Astrocyte (in vitro differentiated cells and primary cell): ENCODE results near the gene MRTFB. TPM values are rescaled to one million over a fixed set of nuclear protein-coding genes. Genes with fewer than 3 reads are reported as not detected.

Source experiments
- DNase-seq: peaks from one replicate; pipeline ENCODE4 v3.0.0-alpha.2; 2010; ENCODE audit warnings: low read depth
- FAIRE-seq: peaks from 2 replicates; lab custom pipeline; 2011; peaks lifted over from hg19 to GRCh38; lab: Jason Lieb, UNC
- H2AFZ ChIP-seq: 2 replicates; pipeline ENCODE4 v1.6.0; 2012; ENCODE audit warnings: low read depth, low read length, inconsistent platforms
- H3K27ac ChIP-seq: 2 replicates; pipeline ENCODE4 v1.5.1; 2011; ENCODE audit warnings: low read depth, low read length, inconsistent platforms
- H3K27me3 ChIP-seq: 2 replicates; pipeline ENCODE4 v1.6.0; 2011; ENCODE audit warnings: low read length, inconsistent platforms; ENCODE audit not compliant: insufficient read depth
- H3K36me3 ChIP-seq: 2 replicates; pipeline ENCODE4 v1.5.1; 2011; ENCODE audit warnings: low read length, inconsistent platforms; ENCODE audit not compliant: insufficient read depth
- H3K4me1 ChIP-seq: 2 replicates; pipeline ENCODE4 v1.5.1; 2011; ENCODE audit warnings: low read length, inconsistent platforms; ENCODE audit not compliant: insufficient read depth
- H3K4me2 ChIP-seq: 2 replicates; pipeline ENCODE4 v1.6.0; 2012; ENCODE audit warnings: low read length, inconsistent platforms
- H3K4me3 ChIP-seq: 2 replicates; pipeline ENCODE4 v1.5.1; 2011; ENCODE audit warnings: low read depth, mild to moderate bottlenecking, low read length, inconsistent platforms; ENCODE audit not compliant: insufficient read depth
- H3K79me2 ChIP-seq: 2 replicates; pipeline ENCODE4 v1.6.0; 2012; ENCODE audit warnings: mild to moderate bottlenecking, low read length, inconsistent platforms; ENCODE audit not compliant: insufficient read depth
- H3K9ac ChIP-seq: 2 replicates; pipeline ENCODE4 v1.6.0; 2012; ENCODE audit warnings: mild to moderate bottlenecking, low read length, inconsistent platforms
- H3K9me3 ChIP-seq: 2 replicates; pipeline ENCODE4 v1.5.1; 2012; ENCODE audit warnings: low read depth, mild to moderate bottlenecking, low read length, inconsistent platforms; ENCODE audit not compliant: insufficient read depth
- H4K20me1 ChIP-seq: 2 replicates; pipeline ENCODE4 v1.6.0; 2012; ENCODE audit warnings: low read length, inconsistent platforms; ENCODE audit not compliant: insufficient read depth
- H3K27ac Mint-ChIP-seq: one replicate; pipeline ENCODE4 v1.8.0; 2021; ENCODE audit warnings: mild to moderate bottlenecking, mixed read lengths; ENCODE audit not compliant: unreplicated experiment
- H3K27me3 Mint-ChIP-seq: one replicate; pipeline ENCODE4 v1.8.0; 2021; ENCODE audit warnings: low read depth, mixed read lengths; ENCODE audit not compliant: unreplicated experiment
- H3K36me3 Mint-ChIP-seq: one replicate; pipeline ENCODE4 v1.8.0; 2021; ENCODE audit warnings: low read depth, mixed read lengths; ENCODE audit not compliant: unreplicated experiment
- H3K4me1 Mint-ChIP-seq: one replicate; pipeline ENCODE4 v1.8.0; 2021; ENCODE audit warnings: low read depth, mixed read lengths; ENCODE audit not compliant: unreplicated experiment
- H3K4me3 Mint-ChIP-seq: one replicate; pipeline ENCODE4 v1.8.0; 2021; ENCODE audit warnings: mild to moderate bottlenecking, moderate library complexity, mixed read lengths; ENCODE audit not compliant: unreplicated experiment
- H3K9me3 Mint-ChIP-seq: one replicate; pipeline ENCODE4 v1.8.0; 2021; ENCODE audit warnings: mild to moderate bottlenecking, mixed read lengths; ENCODE audit not compliant: unreplicated experiment
- EZH2 ChIP-seq: IDR thresholded peaks from 2 replicates; pipeline ENCODE4 v1.6.1; 2012; ENCODE audit warnings: mild to moderate bottlenecking, low read length, inconsistent platforms; ENCODE audit not compliant: insufficient read depth
- total RNA-seq: library from RNA; stranded (reverse); gene quantifications from 2 replicates; pipeline ENCODE4 v1.2.1, GENCODE V29; 2021
- TF ChIP-seq, protein P1 (sequence below): IDR thresholded peaks from 2 replicates; pipeline ENCODE4 v1.5.1; 2011; ENCODE audit warnings: low read depth, mild to moderate bottlenecking, inconsistent platforms, low read length, moderate library complexity; ENCODE audit not compliant: insufficient read depth

Gene MRTFB
- total RNA-seq, 1 donor from 2014 or later = 32.5 TPM

DNA sequence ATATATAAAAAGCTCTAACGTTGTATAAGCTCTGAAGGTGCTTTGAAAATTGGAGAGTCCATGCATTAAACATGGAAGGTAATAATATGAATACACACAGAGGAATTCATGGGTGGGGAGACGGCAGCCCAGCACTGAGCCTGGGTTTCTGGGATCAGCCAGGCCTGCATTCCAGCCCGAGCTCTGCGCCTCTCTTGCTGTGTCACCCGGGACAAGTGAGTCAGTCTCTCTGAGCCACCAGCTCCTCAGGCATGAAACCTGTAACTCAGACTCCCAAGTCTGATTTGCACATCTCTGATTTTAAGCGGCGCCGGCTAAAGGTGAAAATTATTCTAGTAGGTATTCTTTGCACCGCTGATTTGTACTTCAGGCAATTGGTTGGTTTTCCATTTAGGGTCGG is 238.8 kb downstream of the MRTFB start:
- no peaks in the 10 kb centered on the region for H3K9me3 Mint-ChIP-seq
- Histone ChIP-seq H3K27me3 (no peaks in the 10 kb centered on the region), H2AFZ (no peak overlapping the region), H3K36me3 (no peaks in the 10 kb centered on the region), H3K79me2 (peaks cover 77% of the 10 kb centered on the region), H3K4me2 (peak overlapping the region; percentile 62), H3K27ac (peak overlapping the region; percentile 2), H3K4me3 (no peak overlapping the region), H3K9ac (peak overlapping the region; percentile 10), H4K20me1 (peaks cover 82% of the 10 kb centered on the region), H3K9me3 (no peaks in the 10 kb centered on the region), H3K4me1 (peaks cover 14% of the 10 kb centered on the region)
- no peaks in the 10 kb centered on the region for H3K27me3 Mint-ChIP-seq
- H3K27ac Mint-ChIP-seq = peak overlapping the region; percentile 77
- TF ChIP-seq EZH2 = no peak
- TF ChIP-seq, protein P1, sequence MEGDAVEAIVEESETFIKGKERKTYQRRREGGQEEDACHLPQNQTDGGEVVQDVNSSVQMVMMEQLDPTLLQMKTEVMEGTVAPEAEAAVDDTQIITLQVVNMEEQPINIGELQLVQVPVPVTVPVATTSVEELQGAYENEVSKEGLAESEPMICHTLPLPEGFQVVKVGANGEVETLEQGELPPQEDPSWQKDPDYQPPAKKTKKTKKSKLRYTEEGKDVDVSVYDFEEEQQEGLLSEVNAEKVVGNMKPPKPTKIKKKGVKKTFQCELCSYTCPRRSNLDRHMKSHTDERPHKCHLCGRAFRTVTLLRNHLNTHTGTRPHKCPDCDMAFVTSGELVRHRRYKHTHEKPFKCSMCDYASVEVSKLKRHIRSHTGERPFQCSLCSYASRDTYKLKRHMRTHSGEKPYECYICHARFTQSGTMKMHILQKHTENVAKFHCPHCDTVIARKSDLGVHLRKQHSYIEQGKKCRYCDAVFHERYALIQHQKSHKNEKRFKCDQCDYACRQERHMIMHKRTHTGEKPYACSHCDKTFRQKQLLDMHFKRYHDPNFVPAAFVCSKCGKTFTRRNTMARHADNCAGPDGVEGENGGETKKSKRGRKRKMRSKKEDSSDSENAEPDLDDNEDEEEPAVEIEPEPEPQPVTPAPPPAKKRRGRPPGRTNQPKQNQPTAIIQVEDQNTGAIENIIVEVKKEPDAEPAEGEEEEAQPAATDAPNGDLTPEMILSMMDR = no peak
- peaks cover 60% of the 10 kb centered on the region for H3K4me1 Mint-ChIP-seq
- peak overlapping the region; percentile 22 for H3K4me3 Mint-ChIP-seq
- FAIRE-seq = no peak
- H3K36me3 Mint-ChIP-seq = peaks cover 7% of the 10 kb centered on the region
- peak; percentile 67 for DNase-seq

DNA sequence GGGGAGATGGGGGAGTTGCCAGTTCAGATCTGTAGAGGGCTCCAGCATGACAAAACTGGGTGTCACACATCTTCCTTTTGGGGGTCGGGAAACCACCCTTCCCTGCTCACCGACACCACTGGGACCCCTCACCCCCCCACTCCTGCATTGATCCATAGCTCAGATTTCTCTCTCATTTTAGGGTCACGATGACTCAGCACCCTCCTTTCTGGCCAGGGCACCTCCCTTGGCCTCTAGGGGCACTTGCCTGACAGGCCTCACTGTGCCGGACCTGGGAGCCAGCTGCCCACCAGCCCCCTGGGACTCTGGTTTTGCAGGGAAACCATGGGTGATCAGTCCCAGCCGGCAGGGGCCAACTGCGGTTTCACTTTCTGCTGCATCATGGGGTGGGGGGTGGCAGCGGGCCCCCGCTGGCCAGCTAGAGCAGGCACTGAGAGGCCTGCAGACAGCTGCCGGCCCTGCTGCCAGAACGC is 239.4 kb downstream of the MRTFB start:
- Histone ChIP-seq H3K4me3 (no peak overlapping the region), H2AFZ (no peak overlapping the region), H4K20me1 (peaks cover 78% of the 10 kb centered on the region), H3K4me1 (peaks cover 14% of the 10 kb centered on the region), H3K79me2 (peaks cover 72% of the 10 kb centered on the region), H3K9me3 (no peaks in the 10 kb centered on the region), H3K27me3 (no peaks in the 10 kb centered on the region), H3K4me2 (peak overlapping the region; percentile 62), H3K27ac (no peak overlapping the region), H3K36me3 (no peaks in the 10 kb centered on the region), H3K9ac (no peak overlapping the region)
- H3K36me3 Mint-ChIP-seq = peaks cover 7% of the 10 kb centered on the region
- no peaks in the 10 kb centered on the region for H3K27me3 Mint-ChIP-seq
- DNase-seq (no peak), FAIRE-seq (no peak)
- no peak overlapping the region for H3K4me3 Mint-ChIP-seq
- peak overlapping the region; percentile 28 for H3K27ac Mint-ChIP-seq
- H3K9me3 Mint-ChIP-seq = no peaks in the 10 kb centered on the region
- H3K4me1 Mint-ChIP-seq = peaks cover 54% of the 10 kb centered on the region
- no peak for TF ChIP-seq EZH2
- TF ChIP-seq, protein P1 = no peak

DNA sequence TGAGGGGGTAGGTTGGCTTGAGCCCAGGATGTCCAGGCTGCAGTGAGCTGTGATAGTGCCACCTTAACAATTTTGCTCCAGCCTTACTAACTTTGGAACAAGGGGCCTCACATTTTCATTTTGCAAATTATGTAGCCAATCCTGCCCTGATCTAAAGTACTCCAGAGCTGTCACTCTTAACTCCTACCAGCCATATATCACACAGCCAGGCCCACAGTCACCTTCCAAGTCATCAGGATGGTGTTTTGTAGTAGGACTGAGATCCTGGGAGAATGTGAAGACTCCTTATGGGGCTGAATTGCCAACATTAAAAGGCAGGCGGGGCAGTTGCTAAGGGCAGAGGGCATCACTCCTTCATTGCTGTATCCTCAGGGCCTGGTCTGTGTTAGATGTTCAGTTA is 243.0 kb downstream of the MRTFB start:
- Histone ChIP-seq H3K9me3 (no peaks in the 10 kb centered on the region), H3K9ac (no peak overlapping the region), H3K4me3 (no peak overlapping the region), H3K27ac (no peak overlapping the region), H4K20me1 (peaks cover 56% of the 10 kb centered on the region), H2AFZ (no peak overlapping the region), H3K27me3 (no peaks in the 10 kb centered on the region), H3K79me2 (peaks cover 44% of the 10 kb centered on the region), H3K36me3 (no peaks in the 10 kb centered on the region), H3K4me2 (no peak overlapping the region), H3K4me1 (peaks cover 10% of the 10 kb centered on the region)
- no peak for FAIRE-seq
- Mint-ChIP-seq H3K9me3 (no peaks in the 10 kb centered on the region), H3K36me3 (peaks cover 9% of the 10 kb centered on the region), H3K27me3 (no peaks in the 10 kb centered on the region), H3K4me1 (peaks cover 25% of the 10 kb centered on the region), H3K27ac (no peak overlapping the region), H3K4me3 (no peak overlapping the region)
- no peak for DNase-seq
- TF ChIP-seq, protein P1 = no peak
- no peak for TF ChIP-seq EZH2
